ENCODE results near the gene U2SURP.

GRCh38 chr3:143011705-143012104 is 10.3 kb downstream of the U2SURP start:
- TF ChIP-seq CTCF (IDR thresholded peaks at IDR 0.05 in 2 of 3, conservative IDR thresholded peaks at IDR 0.05 in 1 of 3; ENCODE audit: borderline replicate concordance in 1 of 3, insufficient read depth in 1 of 3, low read depth in 2 of 3, low read length in 2 of 3): no peak
- TF ChIP-seq, protein P1, sequence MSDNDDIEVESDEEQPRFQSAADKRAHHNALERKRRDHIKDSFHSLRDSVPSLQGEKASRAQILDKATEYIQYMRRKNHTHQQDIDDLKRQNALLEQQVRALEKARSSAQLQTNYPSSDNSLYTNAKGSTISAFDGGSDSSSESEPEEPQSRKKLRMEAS (IDR thresholded peaks at IDR 0.05): no peak
- no peak for TF ChIP-seq POLR2A (IDR thresholded peaks at IDR 0.05; ENCODE audit: borderline replicate concordance, extremely low read depth, insufficient read depth, insufficient read length)

Measured in HCT116 (cell line).